ENCODE results near the gene MARS1. TPM values are rescaled to one million over a fixed set of nuclear protein-coding genes. Genes with fewer than 3 reads are reported as not detected.
"Not testable (repeated sequence)": the region's sequence is repeated elsewhere in the genome, so short reads cannot be mapped to it uniquely, and the experiment has no call there.

The MARS1 gene
- polyA plus RNA-seq, 3 donors: 108 to 110 (median 109) TPM

DNA sequence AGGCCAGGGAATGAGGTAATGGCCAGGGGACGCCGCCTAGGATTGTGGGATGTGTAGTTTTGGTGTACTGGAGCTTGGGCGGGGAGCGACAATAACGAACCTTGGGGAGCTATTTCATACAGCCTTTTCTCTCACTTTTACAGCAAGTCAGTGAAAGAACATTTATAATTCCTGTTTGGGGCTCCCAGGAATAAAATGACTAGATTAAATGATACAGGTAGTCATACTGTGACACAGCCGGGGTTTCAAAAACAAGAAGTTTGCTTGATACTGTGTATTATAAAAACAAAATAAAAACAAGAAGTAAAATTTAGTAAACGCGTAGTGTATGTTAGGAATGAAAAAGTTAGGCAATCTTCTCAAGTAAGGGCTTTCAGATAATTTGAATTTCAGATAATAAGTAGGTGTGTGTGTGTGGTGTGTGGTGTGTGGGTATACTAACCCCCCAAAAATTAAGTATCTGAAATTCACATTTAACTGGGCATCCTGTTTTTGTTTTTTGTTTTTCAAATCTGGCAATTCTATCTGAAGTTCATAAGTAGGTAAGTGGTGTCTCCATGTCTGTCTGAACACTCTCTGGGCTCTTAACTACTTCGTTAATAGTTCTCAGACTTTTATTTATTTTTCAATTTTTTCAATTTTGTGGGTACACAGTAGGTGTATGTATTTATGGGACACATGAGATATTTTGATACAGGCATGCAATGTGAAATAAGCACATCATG, 59.6 kb downstream of the MARS1 start:
- no peak for DNase-seq (ENCODE audit: low read depth in 3 of 3, low spot score in 2 of 3)

DNA sequence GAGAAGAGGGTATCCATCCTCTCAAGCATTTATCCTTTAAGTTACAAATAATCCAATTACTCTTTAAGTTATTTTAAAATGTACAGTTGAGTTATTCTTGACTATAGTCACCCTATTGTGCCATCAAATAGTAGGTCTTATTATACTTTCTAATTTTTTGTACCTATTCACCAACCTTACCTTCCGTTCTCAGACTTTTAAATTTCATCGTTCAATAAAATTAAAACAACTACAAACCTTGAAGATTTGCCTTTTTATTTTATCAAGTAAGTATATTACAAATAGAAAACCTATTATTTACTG, 60.1 kb downstream of the MARS1 start:
- no peak for DNase-seq (ENCODE audit: low read depth in 3 of 3, low spot score in 2 of 3)

DNA sequence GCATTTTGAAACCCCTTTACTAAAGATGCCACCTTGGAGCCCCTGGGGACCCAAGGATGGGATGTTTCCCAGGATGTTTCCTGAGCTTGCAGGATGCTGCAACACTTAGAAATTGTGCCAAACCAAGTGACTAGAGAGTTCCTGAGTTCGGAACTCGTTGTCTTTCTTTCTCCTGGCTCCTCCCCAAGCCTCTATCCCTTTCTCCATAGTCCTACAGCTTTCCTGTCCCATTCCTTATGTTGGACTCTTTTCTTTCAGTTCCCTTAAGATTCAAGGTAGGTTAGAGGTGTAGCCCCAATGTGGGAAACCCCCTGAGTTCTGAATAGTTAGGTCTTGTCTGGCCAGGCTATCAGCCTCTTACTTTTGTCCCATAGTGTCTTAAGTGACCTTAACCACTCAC, 60.6 kb downstream of the MARS1 start:
- DNase-seq (ENCODE audit: low read depth in 3 of 3, low spot score in 2 of 3): no peak

DNA sequence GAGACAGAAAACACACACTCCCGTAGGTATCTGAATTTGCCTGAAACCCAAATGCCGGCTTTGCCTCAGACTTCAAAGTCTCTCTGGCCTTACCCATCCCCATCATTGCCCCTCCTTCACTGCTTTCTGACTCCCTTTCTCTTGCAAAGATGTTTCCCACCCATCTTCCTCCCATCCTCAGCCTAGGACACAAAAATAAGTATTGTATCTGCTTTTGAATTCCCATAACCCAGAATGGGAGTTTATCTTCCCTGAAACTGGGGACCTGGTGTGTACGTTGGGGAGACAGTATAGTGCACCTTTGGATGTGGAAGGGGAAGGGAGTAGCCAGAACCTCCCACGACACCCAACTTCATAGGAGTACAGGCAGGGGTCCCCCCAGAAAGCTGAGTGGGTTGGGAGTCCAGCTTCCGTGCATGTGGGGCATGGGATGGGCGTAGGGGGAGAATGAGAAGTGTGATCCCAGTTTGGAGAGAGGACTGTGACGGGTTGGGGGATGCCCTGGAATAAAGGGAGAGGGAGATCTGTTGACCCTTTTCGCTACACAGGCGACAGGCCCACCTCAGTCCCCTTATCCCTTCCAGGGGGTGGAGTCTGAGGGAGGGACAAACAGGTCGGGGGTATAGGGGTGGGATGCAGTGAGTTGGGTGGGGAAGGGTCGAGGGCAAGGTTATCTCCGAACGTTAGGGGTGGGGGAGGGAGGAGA, 61.5 kb downstream of the MARS1 start:
- no peak for DNase-seq (ENCODE audit: low read depth in 3 of 3, low spot score in 2 of 3)

DNA sequence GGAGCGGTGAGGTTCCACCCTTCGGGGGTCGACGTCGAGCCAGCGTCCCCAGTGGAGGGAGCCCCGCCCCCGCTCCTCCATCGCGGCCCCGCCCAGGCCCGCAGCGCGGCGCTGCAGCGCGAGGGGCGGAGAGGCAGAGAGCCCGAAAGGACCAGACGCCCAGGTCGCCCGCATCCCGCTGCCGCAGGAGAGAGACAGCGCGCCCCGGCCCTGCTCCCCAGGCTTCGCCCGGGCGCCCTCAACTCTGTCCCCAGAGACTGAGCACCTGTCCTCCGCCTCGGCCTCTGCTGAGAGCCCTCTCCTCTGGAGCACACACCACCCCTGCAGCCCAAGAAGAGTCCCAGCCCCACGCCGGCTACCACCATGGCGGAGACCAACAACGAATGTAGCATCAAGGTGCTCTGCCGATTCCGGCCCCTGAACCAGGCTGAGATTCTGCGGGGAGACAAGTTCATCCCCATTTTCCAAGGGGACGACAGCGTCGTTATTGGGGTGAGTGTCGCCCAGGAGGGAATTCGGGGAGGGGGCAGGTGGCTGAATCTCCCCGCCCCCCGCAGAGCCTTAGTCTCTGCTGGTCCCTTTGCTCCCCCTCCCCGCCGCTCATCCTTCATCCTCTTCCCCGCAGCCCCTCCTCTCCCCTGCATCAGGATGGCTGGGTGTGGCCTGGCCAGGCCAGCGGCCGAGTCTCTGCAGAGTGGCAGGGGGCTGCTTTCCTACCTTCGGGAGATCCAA, 62.2 kb downstream of the MARS1 start, which contains the start of gene KIF5A:
TSS of gene KIF5A (plus strand) at position 136 of the 732 bp plus-strand sequence. CDS start at position 364, 228 bp downstream.
- no peak for DNase-seq (ENCODE audit: low read depth in 3 of 3, low spot score in 2 of 3)

DNA sequence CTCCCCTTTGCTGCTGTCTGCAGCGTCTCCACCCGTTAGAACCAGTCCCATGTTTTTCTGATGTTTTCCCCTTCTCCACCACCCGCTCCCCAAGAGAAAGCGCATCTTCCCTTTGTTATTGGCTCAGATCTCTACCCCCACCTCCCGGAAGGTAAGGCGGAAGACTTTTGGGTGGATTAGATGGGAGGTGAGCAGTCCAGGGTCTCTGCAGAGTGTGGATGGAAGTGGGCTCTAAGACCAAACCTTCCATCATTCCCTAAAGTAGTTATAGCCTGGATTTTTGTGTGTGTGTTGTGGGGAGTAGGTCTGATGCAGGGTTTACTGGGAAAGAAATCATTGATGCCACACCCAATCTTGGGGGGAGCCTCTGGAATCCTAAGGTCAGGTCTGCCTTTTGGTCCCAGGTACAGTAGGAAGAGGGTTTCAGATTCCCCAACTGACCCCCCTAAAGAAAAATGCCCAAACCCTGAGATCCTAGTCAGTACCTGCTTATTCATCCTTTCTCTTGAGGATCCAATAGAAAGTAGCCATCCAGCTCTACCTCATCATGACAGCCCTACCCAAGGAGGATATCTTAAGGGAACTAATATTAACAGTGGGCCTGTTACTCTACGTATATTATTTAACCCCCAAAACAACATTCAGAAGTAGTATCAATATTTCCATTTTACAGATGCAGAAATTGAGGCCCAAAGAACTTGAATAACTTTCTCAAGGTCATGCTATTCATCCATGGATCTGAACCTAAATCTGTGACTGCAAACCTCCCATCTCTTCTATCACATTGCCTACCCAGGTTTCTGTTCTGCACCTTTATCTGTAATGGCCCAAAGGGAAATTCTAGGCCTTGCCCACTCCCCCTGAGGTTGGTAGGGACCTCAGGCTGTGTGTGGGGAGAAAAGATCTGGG, 63.0 kb downstream of the MARS1 start:
- no peak for DNase-seq (ENCODE audit: low read depth in 3 of 3, low spot score in 2 of 3)

DNA sequence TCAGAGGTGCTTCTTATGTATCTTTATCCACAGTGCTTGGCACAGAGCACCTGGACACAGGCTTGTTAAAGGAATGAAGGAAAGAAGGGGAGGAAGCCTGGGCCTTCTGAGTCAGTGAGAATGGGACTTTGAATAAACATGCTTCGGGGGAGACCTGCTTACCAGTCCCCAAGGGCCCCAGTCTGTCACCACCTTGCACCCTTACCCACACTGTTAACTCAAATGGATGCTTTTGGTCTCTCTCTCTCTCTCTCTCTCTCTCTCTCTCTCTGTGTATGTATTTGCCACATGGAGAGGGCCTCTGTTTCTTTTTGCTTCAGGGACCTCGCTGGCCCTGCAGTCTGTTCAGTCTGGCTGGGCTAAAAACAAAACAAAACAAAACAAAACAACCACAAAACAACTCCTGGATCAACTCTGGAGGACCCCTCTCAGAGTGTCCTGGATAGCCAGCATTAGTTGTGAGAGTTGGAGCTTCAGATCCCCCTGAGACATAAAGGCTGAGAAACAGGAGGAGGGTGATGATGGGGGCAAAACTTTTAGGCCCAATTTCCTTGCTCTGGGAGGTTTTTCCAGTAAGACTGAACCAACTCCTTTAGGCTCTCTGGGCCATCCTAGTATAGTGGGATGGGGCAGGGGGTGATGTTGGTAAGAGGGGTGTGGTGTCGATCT, 63.9 kb downstream of the MARS1 start:
- no peak for DNase-seq (ENCODE audit: low read depth in 3 of 3, low spot score in 2 of 3)

DNA sequence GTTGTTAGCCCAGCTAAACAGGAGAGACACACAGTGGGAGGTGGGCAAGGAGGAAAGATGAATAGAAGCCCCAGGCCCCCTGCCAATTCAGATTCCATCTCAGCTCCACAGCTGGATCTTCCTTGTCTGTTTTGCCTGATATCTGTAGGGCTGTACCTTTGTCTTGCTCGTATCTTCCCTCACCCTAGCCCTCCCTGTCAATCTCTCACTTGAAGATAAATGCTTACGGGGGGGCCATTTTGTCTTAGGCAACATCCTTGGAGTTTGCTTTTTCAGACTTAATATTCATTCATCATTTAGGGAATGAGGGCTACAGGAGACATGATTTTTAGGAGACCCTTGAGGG, 64.4 kb downstream of the MARS1 start:
- DNase-seq (ENCODE audit: low read depth in 3 of 3, low spot score in 2 of 3): no peak

DNA sequence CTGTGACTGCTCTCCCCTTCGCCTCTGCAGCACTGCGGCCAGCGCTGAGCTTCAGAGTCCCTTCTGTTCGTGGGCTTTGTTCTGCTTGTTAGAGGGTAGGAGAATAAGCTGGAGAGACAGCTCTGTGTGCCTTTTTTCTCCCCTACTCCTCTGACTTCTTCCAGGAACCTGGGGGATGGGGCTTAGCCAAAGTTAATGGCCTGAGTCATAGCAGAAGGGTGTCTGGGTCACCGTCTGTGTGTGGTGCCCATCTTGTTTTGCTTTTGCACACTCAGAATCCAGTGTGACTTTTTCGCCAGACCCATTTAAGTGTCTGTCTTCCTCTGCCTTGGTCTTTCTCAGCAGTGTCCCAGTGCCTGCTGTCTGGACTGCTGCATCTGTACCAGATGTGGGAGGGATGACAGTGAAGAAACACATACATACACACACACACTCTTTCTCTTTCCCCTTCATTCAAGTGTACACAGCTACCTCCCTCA, 65.0 kb downstream of the MARS1 start:
- DNase-seq (ENCODE audit: low read depth in 3 of 3, low spot score in 2 of 3): no peak

DNA sequence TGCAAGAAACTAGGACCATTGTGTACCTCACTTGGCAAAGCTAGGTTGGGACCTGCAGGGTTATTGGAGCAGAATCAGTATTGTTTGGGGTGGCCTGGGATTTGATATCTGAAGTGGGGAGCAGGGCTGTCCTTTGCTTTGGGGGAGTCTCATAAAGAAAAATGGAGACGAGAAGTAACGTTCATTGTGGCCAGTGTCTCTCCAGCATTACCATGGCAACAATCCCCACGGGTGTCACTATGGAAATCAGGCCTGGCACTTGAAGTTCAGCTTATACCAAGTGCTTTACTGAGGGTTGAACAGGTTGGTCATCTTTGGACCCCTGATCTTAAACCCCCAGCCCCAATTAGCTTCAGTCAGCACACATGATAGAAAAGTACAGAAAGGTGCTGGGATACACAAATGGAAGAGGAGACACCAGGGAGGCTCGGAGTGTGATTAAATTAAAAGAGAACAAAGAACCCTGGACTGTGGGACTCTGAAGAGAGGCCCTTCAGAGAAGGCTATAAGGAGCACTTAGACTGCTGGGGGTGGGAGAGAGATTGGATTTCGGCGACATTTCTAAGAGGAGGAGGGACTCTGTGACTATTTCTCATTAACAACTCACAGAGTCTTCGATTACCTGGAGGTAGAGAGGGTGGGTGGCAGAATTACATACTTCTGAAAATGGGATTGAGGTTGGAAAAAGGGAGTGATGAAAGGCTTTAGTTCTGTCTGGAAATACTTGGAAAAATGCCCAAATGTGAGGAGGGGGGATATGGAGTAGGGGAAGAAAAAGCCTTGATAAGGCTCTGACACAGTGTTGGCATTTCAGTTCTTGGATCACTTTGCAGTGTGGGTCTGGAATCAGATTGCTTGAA, 65.7 kb downstream of the MARS1 start:
- no peak for DNase-seq (ENCODE audit: low read depth in 3 of 3, low spot score in 2 of 3)

DNA sequence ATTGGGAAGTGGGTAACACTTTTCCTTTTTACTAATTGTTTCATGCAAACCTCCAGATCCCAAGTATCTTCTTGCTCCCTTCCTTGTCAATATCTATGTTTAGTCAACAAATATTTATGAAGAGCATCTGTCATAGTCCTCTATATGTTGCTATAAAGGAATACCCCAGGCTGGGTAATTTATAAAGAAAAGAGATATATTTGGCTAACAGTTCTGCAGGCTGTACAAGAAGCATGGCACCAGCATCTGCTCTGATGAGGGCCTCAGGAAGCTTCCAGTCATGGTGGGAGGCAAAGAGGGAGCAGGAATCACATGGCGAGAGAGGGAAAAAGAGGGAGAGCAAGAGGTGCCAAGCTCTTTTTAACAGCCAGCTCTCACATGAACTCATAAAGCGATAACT, 66.6 kb downstream of the MARS1 start:
- no peak for DNase-seq (ENCODE audit: low read depth in 3 of 3, low spot score in 2 of 3)

DNA sequence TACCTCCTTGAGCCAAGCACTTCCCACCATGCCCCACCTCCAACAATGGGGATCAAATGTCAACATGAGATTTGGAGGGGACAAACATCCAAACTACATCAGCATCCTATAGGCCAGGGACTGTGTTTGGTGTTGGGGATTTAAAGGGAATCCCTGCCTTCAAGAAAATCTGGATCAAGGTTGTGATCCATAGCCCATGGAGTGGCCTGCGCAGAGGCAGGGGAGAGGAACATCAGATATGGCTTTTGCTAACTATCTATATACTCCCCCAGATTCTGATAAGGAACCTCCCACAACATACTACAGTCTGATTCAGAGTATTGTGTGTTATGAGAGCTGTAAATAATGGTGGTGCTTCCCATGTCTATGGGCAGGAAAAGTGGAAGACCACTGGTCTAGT, 67.0 kb downstream of the MARS1 start:
- no peak for DNase-seq (ENCODE audit: low read depth in 3 of 3, low spot score in 2 of 3)

DNA sequence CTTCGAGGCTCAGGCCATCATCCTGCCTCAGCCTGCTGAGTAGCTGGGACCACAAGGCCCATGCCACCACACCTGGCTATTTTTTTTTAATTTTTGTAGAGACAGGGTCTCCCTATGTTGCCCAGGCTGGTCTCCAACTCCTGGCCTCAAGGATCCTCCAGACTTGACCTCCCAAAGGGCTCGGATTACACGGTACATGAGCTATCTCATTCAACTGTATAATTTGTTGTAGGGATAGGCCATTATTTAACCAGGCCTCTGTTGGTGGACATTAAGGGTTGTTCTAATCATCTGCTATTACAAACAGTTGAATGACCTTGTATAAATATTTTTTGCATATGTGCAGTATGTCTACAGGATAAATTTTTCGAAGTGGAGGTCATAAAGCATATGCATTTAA, 71.0 kb downstream of the MARS1 start:
- DNase-seq (ENCODE audit: low read depth in 3 of 3, low spot score in 2 of 3): no peak

DNA sequence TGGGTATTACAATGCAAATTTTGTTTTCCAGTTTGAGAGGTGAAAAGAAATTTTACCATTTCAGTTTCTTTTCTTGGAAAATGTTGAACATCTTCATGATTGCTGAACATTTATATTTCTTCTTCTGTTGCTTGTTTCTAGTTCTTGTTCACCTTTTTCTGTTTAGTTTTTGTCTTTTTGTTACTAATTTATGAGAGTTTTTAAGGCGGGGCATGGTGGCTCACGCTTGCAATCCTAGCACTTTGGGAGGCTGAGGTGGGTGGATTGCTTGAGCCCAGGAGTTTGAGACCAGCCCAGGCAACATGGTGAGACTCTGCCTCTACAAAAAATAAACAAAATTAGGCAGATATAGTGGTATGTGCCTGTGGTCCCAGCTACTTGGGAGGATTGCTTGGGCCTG, 72.6 kb downstream of the MARS1 start:
- no peak for DNase-seq (ENCODE audit: low read depth in 3 of 3, low spot score in 2 of 3)

DNA sequence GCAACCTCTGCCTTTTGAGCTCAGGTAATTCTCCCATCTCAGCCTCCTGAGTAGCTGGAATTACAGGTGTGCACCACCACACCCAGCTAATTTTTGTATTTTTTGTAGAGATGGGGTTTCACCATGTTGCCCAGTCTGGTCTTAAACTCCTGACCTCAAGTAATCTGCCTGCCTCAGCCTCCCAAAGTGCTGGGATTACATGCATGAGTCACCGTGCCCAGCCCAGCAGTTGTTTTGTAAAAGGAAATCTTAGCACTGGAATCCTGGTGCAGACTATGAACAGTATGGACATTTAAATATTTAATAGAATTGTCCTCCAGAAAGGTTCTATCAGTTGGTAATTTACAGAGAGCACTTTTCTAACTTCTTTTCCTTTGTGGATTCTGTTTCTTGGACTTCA, 73.2 kb downstream of the MARS1 start:
- DNase-seq (ENCODE audit: low read depth in 3 of 3, low spot score in 2 of 3): not testable (repeated sequence)

DNA sequence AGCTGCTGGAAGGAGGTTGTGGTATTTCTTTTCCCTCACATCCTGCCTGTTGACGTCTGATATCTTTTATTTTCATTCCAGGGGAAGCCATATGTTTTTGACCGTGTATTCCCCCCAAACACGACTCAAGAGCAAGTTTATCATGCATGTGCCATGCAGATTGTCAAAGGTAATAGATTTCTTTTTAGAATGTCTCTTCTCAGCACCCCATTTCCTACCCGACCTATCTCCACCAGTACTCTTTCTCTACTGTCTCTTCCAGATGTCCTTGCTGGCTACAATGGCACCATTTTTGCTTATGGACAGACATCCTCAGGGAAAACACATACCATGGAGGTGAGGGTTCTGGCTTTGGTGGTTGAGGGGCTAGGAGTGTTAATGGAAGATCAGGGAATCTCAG, 75.5 kb downstream of the MARS1 start:
- DNase-seq (ENCODE audit: low read depth in 3 of 3, low spot score in 2 of 3): no peak

DNA sequence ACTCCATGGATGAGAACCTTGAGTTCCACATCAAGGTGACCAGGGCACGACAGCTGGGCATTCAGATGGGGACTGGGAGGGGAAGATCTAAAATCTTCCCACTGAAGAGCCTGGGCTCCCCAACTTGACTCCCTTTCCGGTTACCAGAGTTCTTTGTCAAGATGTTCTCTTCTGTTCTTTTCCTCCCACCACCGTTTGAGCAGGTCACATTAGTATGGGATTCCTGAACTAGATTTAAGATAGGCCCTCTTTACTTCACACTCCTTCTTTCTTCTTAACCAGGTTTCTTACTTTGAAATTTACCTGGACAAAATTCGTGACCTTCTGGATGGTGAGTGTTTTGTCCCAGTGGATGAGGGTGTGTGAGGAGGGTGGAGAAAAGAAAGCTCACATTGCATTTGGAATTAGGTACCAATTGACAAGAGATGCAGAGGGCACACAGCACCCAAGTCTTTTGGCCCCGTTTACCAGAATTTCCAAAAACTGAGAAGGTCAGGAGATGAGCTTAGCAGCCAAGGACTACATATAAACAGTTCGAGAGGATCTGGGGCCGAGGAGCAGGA, 76.4 kb downstream of the MARS1 start:
- DNase-seq (ENCODE audit: low read depth in 3 of 3, low spot score in 2 of 3): no peak

Measured in right renal cortex interstitium (tissue), 3 donors.